Hematopoietic multipotent progenitor cell treated with erythropoietin and hydrocortisone succinate and interleukin-3 and kit ligand, for 6 days (in vitro differentiated cells): ENCODE data around the gene TNFSF9.
"Not testable (repeated sequence)": the region's sequence is repeated elsewhere in the genome, so short reads cannot be mapped to it uniquely, and the experiment has no call there.

Source experiments
- DNase-seq: peaks from one replicate; pipeline ENCODE4 v3.0.0-alpha.2; 2015

TNFSF9 gene

GRCh38 chr19:6573350-6573749, 42.5 kb downstream of the TNFSF9 start:
- DNase-seq, result no peak

- DNase-seq, result peak; percentile 88
These were observed 46.1 kb downstream of the TNFSF9 start for GRCh38 chr19:6576869-6577475.

- peak; percentile 95 for DNase-seq
These were observed 46.8 kb downstream of the TNFSF9 start for GRCh38 chr19:6577476-6578125.

- DNase-seq, result no peak
These were observed 48.8 kb downstream of the TNFSF9 start for GRCh38 chr19:6579450-6580178.

GRCh38 chr19:6580313-6580712, 49.5 kb downstream of the TNFSF9 start:
- DNase-seq, result no peak

- DNase-seq, result not testable (repeated sequence)
These were observed 52.0 kb downstream of the TNFSF9 start for GRCh38 chr19:6582515-6583484.
